A549 treated with Hydrocortisone at 1 μM for 4 hours (cell line): ENCODE results near the gene PRICKLE1. TPM values are rescaled to one million over a fixed set of nuclear protein-coding genes. Genes with fewer than 3 reads are reported as not detected.

ENCODE experiments used
- total RNA-seq: library from RNA; stranded (reverse); fragments of 200-300 nt; extraction: Qiagen RNA extraction; gene quantifications from 5 replicates; pipeline ENCODE4 v1.2.3, GENCODE V29; 2022

Gene PRICKLE1
- total RNA-seq, result 0.64 to 1.1 TPM (median 0.81 TPM) in 5 replicates

DNA sequence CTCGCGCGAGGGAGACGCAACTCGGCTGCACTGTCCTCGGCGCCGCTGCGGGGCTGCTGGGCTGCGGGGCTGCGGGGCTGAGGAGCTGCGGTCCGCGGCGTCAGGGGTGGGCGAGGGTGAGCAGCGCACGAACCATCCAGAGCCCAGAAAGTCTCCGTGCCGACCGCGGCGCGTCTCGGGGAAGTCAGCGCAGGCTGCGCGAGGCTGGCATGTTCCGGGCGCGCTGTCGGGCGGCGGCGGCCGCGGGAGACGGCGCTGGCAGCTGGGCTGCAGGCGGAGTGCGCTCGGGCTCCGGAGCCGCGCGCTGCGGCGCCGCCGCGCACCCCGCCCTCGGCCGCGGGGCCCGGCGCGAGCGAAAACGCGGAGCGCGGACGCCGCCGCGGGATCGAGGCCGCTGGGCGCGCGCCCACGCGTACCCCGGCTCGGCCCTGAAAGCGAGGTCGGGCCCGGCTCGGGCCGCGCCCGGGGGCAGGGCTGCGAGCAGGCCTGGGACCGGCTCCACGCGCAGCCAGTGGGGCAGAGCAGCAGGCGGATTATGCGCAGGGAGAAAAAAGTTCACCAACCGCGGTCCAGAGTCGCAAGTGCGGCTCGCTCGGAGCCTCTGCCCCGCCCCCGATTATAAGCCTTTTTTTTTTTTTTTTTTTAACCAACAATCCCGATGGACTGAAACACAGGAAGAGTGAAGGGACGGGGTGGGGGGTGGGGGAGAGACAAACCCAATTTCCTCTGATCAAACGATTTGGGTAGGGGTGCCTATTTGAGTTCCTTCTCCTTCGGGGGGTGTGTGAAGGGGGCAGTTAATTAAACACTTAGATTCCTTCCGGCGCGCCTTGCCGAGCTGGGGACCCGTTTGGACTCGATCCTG is at the start of gene PRICKLE1:
Gene PRICKLE1 (minus strand): TSS at position 282 of the 865 bp plus-strand sequence. CDS start 117,230 bp downstream, outside the sequence.

